Stimulated activated CD4-positive, alpha-beta T cell treated with anti-CD3 and anti-CD28 coated beads, Interleukin-1b, Interleukin-23, amount 100 ng/mL, for 24 hours (primary cell): ENCODE results near the gene GIPC3.
A peak's percentile ranks its signal among the peaks of the same experiment; 100 is the strongest.

Experiments used
- DNase-seq, 4 experiments: peaks; one replicate each; pipeline ENCODE4 v3.0.0-alpha.2; 2020; ENCODE audit warnings: low read depth in 4 of 4, low spot score in 1 of 4

Gene GIPC3

DNA sequence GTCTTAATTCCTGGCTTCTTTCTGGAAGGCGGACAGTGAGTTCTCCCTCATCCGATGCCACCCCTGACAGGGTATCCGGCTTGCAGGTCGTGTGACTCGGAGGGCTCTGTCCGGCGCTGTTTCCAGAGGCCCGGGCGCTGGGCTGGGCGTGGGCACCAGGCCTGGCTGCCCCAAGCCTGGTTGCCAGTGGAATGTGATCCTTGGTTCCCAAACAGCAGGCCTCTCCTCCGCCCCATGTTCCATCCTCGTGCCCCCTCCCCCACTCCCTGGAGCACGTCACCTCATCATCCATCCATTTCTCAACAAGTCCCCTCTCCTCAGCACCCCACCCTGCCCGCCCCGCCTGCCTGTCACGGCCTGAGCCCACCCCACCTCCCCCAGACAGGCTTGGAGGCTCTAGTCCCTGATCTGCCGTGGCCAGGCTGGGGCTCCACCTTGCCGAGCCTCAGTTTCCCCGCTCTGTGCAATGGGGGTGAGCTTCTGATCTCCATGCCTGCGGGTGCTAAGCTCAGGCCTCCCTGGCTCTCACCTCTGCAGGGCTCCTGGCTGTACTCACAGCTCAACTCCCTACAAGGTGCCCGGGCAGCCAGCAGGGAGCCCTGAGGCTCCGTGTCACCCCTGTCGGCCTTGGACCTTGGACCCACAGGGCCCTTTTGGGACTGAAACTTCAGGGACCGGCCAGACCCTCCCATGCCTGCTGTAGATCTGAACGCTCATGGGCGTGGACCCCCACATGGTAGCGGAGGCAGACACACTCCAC is 19.1 kb downstream of the GIPC3 start:
- no peak for DNase-seq

DNA sequence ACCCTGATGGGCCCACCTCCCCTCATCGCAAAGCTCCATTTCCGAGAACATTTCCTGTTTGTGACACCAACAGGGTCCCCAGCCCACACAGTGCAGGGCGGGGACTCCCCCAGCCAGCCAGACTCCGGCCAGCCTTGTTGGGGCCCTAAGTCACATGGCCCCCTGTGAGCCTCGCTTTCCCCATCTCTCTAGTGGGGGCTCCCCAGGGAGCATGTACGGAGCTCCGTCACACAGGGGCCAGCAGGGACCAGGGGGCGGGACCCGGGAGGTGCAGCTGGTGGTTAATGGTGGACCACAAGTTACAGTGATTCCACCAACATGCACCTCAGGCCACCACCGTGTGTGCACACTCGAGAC is 19.7 kb downstream of the GIPC3 start:
- DNase-seq, result no peak

DNA sequence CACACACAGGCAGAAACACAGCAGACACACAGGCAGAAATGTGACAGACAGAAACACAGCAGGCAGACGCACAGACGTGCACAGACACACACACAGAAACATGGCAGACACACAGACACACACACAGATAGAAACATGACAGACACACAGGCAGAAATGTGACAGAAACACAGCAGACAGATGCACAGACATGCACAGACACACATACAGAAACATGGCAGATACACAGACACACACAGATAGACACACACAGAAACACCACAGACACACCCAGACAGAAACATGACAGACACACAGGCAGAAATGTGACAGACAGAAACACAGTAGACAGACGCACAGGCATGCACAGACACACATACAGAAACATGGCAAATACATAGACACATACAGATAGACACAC is 20.1 kb downstream of the GIPC3 start:
- DNase-seq, result no peak

DNA sequence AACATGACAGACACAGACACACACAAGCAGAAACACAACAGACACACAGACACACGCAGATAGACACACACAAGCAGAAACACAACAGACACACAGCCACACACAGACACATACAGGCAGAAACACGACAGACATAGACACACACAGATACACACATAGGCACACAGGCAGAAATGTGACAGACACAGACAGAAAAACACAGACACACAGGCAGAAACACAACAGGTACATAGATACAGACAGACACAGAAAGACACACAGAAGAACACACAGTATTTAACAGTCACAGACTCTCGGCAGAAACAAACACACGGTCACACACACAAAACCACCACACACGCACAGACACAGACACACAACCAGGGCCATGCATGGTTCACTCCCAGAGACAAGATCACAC is 20.5 kb downstream of the GIPC3 start:
- no peak for DNase-seq

DNA sequence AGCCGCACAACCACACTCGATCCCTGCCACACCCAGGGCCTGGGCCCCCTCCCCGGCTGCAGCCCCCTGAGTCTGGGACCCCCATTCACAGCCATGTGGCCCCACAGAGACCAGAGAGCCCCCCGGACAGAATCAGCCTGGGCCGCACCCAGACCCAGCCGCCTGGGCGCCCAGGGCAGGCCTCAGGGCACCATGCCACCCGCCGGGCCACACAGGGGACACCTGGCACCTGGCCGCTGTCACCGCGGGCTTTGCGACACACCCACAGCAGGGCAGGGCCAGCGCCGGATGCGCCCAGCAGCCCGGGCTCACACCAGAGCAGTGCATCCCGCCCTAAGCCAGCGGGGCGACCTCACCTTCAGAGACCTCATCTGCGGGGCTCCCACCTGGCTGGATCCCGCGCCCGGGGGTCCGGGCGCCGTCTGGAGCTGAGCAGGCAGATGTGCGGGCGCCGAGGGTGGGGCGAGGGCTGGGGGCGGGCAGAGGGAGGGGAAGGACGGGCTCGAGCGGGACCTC is 21.0 kb downstream of the GIPC3 start:
- no peak for DNase-seq

DNA sequence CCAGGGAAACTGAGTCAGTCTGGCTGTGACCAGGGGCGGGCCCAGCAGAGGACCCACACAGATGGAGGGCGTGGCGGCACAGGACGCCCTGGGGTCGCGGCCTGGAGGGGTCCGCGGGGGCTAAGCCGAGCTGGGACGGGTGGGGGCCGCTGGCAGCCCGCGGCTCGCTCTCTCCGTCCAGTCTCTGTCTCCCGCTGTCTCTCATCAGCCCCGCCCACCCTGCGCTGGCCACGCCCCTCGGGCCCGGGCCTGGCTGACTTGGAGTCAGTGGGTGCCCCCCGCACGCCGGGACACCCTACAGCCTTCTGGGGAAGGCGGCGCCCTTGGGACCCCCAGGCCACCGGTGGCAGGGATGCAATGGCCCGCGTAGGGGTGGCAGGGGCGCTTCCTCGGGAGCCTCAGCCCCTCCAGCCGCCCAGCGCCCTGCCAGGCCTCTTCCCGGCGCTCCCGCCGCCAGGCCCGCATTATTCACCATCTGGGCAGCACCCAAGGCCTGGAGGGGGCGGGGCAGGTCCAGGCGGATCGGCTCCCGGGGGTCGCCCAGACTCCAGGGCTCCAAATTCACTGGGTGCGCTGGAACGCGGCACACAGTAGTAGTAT is 21.5 kb downstream of the GIPC3 start, which contains the start of gene TBXA2R:
Gene TBXA2R (minus strand): TSS at position 186 of the 600 bp plus-strand sequence. CDS start 6,241 bp downstream, outside the sequence.
- peak in 3 of 4 experiments; percentile 25 to 52 (median 41) for DNase-seq

DNA sequence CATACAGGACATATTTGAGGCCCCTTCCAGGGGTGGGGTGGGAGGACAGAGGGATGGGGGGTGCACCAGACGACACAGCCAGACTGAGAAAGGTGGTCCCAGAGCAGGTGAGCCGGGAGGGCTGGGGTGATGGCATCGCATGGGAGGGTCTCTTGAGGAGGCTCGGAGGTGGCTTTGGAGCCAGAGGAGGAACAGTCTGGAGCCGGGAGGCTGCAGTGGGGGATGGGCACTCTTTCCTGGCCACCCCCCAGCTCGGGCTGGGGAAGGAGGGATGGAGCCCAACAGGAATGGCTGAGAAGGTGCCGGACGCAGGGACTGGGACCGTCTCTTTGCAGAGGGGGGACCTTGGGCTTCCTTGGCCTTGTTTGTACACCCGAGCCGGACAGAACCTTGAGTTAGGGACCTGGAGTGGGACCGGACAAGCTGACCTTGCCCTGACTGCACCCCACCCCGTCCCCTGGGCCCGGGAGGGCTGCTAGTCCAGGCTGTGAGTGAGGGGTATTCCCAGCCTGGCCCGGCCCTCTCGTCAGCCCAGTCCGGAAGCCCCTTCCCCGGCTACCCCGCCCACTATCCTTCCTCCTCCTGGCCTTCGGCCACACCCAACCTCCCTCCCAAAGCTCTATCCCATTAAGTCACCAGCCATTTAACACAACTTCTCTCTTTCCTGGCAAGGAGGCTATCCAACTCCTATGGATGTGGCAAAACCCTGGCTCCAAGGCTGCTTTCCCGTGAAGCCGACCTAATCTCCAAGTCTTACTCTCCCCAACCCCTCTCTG is 22.2 kb downstream of the GIPC3 start:
- DNase-seq, result no peak

DNA sequence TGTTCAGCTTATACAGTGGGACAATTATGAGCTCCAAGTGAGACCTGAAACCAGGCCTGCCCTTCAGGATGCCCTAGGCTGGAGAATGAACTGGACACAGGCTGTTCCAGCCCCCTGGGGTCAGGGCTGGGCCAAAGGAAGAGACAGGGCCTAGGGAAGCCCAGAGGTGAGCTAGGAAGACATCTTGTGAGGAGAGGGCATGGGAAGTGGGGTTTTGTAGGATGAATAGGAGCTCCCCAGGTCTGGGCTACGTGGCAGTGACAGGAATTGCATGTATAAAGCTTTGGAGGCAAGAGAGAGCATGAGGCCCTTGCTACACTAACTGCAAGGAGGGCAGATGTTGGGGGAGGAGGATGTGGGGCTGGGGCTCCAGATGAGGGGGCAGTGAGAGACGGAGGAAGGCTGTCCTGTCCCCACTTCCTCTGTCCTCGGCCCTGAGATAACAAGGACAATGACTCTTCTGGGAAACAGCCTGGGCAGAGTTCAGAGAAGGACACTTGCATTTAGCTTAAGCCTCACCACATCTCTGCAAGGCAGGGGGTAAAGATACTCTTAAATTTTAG is 22.9 kb downstream of the GIPC3 start:
- DNase-seq, result no peak

DNA sequence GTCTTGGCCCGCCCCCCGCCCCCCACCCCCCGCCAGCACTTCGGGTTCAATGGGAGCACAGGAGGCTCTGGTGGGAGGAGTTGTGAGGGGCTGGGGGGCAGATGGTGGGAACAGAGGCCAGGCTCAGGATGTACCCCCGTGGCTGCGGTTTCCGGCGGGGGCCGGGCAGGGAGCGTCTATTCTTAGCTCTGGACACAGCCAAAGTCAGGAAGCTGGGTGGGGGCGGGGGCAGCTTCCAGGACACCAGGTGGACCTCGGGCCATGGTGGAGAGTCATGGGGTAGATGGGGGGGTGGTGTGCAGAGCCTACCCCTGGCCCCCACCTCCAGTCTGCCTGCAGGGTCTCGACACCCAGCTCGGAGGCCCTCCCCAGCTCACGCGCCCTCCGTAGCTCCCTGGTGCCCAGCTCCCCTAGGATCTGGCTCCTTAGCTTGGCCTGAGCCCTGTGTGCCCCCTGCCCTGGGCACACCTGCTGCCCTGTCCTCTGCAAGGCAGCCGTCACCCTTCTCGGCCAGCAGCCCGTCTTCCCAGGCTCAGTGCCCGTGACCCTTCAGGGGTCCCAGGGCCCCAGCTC is 23.6 kb downstream of the GIPC3 start:
- DNase-seq, result no peak

DNA sequence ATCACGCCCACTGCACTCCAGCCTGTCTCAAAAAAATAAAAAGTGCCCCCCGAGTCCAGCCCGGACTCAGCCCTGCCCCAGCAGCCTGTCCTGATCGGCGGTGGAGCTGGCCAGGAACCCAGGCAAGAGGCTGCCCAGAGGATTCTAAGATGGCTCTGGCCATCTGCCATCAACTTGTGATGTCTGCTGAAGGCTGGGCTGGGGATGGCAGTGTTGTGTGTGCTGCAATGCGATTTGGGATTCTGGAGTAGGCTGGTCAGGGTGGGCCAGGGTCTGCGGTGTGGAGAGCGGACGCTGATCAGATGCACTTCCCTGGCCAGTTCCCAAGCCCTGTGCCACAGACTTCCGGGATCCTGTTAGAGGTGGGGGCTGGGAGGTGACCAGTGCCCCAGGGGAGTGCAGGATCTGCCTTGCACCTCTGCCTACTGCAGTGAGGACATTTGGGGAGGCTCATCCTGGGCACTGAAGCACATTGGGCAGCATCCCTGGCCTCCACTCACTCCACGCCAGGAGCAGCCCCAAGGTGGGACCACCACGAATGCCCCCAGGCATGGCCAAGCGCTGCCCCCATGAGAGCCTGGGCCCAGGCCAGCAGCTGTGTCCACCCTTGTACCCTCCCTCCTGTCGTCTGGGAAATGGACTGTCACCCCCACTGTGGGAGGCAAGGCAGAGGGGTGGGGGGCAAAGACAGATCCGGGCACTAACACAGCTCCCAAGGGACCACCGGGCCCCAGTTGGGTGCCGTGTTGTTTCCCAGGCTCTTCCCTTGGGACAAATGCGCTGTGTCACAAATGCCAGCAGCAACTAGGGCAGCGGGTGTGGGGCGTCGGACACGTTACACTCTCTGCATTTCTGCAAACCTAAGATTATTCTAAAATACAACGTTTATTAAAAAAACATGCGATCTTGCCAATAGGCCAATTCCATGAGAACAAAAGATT is 24.8 kb downstream of the GIPC3 start:
- no peak for DNase-seq

DNA sequence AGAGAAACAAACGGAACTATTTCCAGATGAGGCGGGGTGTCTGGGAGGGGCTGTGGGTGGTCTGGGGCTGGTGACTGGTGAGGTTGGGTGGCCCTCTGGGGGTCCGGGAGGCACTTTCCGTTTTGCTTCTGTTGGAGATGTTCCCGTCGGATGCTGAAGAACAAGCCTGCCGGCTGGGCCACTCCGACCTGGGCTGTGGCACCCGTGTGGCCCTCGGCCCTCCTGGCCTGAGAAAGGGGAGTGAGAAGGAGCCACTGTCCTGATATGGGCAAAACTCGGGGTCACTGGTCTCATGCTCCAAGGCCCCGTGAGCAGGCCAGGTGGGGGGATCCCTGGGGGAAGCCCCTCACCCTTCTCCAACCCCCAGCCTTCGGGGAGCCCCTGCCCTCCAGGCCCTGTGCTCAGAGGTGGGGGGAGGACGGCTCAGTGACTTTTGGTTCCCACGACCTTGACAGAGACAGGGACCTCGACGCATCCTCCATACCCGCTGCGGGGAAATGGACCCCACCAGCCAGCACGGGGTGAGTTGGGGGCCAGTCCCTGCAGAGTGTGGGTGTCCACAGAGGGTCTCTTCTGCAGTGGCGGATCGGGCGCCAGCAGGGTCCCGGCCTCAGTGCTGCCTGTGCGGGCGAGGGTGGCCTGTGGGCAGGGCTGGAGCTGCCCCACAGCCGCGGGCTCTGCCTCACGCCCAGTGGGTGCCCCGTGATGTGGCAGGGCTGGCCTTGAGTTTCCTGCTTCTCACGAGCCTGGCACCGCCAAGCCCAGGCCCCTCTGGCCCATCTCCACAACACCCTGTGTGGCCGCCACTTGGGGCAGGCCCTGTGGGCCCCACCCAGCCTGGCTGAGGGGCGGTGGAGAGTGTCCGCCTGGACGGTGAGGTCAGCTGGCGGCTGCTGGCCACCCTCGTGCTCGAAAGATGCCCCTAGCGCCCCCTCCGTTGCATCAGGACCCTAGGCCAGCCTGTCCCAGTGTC is 25.8 kb downstream of the GIPC3 start:
- no peak for DNase-seq

DNA sequence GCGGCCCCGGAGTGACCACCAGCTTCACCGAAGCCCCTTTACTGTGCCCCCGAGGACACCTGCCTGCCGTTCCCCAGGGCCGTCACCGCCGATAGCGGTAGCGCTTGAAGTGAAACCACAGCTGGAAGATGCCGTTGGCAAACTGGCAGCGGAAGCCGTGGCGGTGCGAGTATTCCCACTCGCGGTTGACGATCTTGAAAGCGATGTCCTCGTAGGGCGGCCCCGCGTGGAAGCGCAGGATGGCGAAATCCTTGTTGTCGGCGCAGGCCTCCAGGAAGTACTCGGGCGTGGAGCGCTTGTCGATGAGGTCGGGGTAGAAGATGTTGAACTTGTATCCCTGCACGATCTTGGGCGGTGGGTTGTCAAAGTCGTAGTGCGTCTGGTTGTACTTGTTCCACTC is 26.6 kb downstream of the GIPC3 start:
- DNase-seq, result no peak

DNA sequence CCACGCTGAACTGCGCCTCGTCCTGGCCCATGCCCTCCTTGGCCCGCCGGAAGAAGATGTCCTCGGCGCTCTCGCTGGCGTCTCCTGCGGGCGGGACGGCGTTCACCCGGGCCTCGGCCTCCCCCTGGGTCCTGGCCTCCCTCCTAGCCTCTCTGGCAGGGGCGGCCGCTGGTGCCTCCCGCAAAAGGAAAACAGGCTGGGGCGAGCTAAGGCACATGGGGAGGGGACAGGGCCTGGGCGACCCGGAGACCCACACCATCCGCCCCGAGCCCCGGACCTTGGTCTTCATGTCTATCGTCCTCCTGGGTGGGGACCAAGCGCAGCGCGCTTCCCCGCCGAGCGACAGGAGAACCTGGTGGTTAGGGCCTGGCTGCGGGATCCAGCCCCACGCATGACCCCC is 27.1 kb downstream of the GIPC3 start:
- no peak for DNase-seq

DNA sequence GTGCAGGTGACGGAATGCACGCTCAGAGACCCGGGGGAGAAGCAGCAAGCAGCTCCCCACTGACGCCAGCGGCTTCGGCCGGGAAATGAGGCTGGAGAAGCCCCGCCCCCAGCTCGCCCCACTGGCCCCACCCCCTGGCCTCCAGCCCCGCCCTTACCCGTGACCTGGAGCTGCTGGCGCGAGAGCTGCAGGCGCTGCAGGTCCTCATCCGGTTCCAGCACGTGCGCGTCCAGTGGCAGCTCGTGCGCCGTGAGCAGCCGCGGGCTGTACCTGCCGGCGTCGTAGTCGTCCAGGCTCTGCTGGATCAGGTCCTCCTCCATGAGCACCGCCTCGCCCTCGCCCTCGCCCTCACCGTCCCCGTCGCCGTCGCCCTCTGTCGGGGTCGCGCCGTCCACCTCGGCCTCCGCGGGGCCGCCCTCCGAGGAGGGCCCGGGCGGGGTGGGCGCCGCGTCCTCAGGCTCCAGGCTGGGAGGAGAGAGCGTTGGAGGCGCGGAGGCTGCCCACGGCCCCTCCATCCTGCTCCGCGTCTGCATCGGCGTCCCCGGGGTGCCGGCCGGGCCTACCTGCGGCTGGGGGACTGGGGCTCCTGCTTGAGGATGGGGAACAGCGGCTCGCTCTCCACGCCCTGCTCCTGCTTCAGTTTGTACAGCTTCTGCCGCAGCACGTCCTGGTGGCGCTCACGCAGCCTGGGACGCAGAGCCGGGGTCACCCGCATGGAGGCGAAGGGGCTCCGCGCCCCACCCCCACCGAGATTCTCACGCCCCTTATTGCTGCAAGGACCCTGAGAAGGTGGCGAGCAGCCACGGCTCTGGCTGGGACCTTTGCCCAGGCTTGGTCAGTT is 27.8 kb downstream of the GIPC3 start:
- no peak for DNase-seq

DNA sequence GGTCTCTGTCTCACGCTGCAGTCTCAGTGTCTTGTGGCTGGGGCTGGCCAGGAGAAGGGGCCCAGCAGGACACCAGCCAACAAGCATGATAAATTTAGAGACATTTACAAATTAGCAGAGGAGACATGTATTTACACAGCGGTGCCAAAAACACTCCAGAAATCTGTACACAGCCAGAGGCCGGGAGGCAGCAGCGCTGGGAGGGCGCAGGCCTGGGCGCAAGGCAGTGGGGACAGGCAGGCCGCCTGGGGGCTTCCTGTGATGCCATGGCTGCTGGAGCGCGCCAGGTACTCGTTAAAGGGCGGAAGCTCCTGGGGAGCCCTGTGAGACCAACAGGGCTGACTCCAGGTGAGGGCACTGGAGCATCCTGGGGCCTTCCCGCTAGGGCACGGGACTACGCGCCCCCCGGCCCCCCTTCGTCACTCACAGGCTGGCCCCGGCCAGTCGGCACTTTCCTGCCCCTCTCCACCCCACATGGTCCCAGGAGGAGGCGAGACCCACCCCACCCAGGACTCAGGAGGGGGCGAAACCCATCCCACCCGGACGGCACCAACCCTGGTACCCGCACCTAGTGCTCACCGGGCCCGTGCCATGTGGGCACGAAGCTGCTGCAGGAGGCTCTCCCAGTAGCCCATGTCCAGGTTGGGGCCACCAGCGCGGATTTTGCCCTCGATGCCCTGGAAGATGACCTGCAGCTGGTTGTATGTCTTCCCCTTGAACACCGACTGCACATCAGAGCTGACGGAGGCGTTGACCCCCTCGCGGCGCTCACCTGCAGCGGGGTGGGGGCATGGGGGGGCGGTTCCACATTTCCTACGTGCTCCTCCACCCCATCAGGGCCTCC is 28.8 kb downstream of the GIPC3 start:
- DNase-seq, result no peak

DNA sequence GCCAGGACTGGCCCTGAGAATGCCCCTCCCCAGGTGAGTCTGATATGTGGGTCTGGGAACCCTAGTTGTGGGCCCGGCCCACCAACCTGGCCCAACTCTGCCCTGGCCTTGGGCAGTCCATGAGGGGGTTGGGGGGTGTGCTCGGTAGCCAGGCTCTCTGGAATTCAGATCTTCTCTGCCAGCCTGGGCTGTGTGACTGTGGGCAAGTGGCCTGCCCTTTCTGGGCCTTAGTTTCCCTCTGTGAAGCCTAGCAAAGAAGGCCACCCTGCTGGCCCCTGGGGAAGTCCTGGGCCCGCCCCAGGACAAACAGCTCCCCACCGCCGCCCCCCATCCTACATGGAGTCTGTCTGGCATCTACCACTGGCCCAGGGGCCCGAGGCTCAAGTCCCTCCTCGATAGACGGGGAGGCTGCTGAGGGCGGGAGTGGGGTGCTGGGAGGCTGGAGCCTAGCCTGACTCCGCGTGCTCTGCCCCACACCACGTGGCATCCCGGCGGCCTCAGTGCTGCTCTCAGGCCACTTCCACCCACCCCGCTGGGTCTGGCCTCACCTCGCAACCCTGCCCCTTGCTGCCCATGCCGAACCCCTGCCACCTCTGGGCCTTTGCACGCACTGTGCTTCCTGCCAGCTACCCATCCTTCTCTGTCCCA is 29.7 kb downstream of the GIPC3 start:
- DNase-seq, result no peak
